Stimulated activated CD8-positive, alpha-beta memory T cell treated with anti-CD3 and anti-CD28 coated beads, Interleukin-4, amount 100 ng/mL, for 4 hours (primary cell): ENCODE results near the gene USP10.
"Not testable (repeated sequence)": the region's sequence is repeated elsewhere in the genome, so short reads cannot be mapped to it uniquely, and the experiment has no call there.

Experiments
- DNase-seq, 2 donors: peaks; one replicate each; pipeline ENCODE4 v3.0.0-alpha.2; 2020; ENCODE audit warnings: low read depth in 2 of 2, low spot score in 1 of 2

USP10 gene

DNA sequence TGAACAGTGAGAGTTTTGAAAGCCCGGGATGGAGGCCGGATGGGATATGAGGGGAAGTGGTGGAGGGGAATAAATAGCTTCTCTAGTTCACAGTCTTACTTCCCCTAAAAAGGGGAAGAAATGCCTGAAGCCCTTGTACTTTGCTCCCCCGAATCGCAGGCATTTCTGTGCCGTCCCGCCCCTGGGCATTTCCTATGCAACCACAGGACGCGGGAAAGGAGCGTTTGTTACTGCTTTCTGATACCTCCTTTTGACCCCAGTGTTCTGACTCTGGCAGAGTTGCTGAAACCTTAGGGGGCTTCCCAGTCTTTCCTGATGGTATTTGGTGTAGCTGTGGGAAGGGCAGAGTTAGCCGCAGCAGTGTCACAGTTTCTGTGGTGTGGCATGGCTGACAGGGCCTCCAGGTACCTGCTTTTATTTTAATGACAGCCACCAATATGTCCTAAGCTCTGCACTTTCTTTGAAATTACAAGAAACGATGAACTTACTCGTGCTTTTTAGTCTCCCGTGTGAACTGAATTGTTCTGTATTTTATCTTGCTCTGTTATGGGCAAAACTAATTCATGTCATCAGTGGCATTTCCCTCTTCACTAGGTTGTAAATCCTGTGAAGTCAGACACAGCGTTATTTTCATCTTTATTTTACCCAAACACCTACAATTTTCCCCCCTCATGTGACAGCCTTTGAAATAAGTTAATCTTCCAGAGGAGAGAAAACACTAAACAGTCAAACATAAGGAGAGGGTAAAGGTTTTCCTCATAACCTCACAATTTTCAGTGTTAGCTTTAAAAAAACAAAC lies 27.1 kb downstream of the USP10 start:
- DNase-seq, result no peak

GRCh38 chr16:84728853-84729424 lies 29.1 kb downstream of the USP10 start:
- no peak for DNase-seq

DNA sequence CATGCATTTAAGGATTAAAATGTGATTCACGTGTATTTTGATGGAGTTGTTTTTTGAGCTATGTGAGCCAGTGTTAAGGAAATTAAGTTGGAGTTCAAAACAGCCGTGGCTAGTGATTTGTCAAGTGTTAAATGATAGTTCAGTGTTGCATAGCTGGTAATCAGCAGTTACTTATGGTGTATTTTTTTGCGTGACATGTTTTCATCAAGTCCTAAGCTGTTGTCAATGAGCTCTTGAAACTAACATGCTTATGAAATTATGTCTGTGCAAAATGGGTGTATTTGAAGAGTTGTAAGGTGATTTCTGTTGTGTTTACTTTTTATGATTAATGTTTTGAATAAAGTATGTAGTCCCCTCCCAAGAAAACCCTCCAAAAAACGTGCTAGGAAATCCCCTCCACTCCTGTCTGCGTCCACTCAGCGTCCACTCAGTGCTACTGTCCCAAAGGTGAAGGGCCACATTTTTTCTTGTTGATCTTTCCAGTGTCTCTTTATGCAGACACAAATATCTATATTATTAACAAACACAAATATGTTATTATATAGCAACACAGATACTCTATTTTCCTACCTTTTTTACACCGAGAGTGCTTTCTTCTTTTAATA lies 30.0 kb downstream of the USP10 start:
- no peak for DNase-seq

DNA sequence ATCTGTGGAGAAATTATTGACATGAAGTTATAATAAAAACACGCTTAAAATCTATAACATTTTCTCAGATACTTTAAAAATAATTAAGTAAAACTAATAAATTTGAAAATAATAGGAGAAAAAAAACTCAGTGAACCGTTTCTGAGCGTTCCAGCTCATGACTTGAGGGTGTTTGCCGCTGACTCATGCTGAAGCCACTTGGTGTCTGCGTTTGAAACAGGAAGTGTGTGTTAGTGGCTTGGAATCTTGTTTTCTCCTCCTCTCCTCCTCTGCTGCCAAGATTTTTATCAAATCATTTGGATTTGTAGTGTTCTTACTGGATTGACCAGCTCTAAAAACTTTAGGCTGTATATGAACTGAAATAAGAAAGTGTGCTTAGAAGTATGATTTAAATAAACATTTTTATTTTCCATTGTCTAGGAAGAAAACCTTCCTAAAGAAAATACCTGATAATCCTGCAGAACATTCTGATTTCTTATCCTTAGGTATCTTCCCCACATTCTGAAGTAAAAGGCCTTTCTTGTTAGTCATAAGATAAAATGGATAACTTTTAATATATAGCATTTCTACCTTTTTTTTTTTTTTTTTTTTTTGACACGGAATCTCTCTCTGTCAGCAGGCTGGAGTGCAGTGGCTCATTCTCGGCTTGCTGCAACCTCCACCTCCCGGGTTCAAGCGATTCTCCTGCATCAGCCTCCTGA lies 30.8 kb downstream of the USP10 start:
- no peak for DNase-seq

DNA sequence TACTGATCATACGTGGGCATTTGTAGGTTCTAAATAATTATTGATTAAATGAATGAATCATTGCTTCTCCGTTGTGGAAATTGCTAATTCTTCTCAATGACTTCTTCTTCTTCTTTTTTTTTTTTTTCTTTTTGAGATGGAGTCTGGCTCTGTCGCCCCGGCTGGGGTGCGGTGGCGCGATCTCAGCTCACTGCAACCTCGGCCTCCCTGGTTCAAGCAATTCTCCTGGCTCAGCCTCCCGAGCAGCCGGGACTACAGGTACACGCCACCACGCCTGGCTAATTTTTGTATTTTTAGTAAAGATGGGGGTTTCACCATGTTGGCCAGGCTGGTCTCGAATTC lies 32.5 kb downstream of the USP10 start:
- not testable (repeated sequence) for DNase-seq

GRCh38 chr16:84732674-84733352 lies 33.0 kb downstream of the USP10 start:
- no peak for DNase-seq

DNA sequence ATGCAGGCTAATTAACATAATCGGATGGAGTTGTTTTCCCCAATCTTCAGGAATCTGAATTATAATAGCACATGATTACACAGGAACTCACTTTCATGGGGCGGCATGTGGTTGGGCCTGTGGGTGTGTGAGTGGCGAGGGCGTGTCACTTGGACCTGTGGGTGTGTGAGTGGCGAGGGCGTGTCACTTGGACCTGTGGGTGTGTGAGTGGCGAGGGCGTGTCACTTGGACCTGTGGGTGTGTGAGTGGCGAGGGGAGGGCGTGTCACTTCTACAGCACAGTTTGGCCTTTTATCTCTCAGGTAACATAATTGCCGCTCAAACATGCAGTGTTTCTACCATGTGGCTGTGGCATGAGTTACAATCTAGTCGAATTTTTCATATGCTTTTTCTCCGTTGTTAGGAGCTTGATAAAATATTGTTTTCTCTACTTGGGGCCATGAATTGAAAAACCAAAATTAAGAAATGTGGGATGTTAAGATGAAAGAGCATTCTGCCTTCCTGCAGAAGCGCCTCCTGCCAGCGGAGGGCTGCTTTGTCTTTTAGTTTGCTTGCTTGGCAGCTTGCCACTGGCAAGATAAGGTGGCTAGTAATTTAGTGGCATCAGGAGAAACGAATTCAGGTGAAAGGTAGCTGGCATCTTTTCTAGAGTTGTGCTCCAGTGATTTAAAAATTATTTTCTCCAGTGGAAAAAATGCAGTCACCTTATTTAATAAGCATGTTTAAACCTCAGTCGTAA lies 36.2 kb downstream of the USP10 start:
- DNase-seq, result peak in 1 of 2 donors; percentile 15

GRCh38 chr16:84737192-84738011 lies 37.6 kb downstream of the USP10 start:
- no peak for DNase-seq

GRCh38 chr16:84738255-84739038 lies 38.6 kb downstream of the USP10 start:
- DNase-seq, result peak; percentile 44 to 52

DNA sequence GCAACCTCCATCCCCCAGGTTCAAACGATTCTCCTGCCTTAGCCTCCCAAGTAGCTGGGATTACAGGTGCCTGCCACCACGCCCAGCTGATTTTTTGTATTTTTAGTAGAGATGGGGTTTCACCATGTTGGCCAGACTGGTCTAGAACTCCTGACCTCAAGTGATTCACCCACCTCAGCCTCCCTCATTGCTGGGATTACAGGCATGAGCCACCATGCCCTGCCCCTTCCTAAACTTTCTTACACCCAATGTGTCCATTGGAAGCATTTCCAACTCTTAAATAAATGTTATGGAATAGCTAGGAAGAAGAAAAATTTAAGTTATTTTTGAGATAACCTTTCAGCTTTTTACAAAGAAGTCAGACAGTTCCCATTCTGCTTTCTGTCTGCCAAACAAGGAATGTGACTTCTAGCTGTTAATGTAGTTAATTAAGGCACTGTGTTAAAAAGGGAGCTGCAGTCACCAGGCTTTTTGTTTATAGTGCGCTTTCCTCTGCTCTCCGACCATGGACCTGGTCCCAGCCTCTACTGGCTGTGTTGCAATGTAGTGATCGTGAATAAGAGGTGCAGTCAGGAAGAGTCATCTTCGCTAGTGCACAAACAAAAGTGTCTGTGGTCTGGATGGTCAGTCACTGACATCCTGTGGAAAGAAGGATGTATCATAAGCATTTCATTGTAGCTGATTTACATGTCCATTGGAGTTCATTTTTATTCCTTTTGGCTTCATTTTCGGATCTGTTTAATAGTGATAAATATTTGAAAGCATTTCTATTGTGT lies 39.7 kb downstream of the USP10 start:
- no peak for DNase-seq

- no peak for DNase-seq
Observed at GRCh38 chr16:84740596-84741116, 40.9 kb downstream of the USP10 start.

DNA sequence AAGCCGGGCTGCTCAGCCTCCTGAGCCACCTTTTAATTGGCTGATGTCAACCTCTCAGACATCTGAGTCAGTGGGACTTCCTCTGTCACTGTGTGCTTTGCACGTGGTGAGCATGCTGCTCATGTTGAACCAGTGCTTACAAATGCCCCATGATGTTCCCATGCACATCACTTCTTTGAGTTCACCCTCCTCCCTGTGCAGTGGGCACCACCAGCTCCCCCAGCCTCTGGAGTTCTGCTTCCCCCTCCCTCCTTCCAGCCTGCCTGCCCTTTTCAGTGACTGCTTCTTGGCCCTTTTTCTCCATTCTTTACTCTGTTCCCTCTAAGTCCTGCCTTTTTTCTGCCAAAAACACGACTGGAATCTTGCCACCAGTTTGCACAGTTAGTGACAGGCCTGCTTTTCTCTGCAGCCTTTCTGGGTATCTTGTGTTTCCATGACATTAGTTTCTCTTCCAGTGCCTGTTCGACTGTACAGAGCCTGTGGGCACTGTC lies 41.6 kb downstream of the USP10 start:
- no peak for DNase-seq

- no peak for DNase-seq
Observed at GRCh38 chr16:84742641-84743092, 42.9 kb downstream of the USP10 start.

DNA sequence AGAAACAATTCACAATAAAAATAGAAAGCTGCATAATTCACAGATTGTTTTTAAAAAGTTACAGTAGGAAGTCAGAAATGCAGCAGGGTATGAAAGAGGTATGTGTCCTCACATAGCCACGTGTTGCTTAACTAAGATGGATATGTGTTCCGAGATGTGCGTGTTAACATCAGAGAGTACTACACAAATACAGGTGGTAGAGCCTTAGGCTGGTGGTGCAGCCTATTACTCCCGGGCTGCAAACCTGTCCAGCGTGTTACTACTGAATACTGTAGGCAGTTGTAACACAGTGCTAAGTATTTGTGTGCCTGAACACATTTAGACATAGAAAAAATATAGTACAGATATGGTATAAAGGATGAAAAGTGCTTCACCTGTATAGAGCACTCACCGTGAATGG lies 46.4 kb downstream of the USP10 start:
- DNase-seq, result no peak

DNA sequence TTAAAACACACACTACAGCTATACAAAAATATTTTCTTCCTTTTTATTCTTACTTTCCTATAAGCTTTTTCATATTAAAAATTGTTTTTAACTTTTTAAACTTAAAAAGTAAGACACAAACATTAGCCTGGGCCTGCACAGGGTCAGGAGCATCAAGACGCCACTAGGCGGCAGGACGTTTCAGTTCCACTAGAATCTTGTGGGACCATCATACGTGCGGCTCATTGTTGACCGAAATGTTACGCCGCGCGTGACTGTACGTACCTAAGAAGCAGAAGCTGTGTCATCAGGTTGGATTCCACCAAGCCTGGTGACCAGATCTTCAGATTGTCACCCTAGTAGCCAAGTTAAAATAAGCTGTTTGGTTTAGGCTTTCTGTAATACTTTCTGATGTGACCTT lies 47.1 kb downstream of the USP10 start:
- no peak for DNase-seq

DNA sequence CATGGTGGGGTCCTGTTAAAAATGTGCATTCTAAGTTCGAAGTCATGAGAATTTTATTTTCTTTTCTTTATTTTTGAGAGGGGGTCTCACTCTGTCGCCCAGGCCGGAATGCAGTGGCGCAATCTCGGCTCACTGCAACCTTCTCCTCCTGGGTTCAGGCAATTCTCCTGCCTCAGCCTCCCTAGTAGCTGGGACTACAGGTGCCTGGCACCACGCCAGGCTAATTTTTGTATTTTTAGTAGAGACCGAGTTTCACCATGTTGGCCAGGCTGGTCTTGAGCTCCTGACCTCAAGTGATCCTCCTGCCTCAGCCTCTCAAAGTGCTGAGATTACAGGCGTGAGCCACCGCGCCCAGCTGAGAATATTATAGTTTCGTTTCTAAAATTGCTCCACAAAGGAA lies 48.4 kb downstream of the USP10 start:
- DNase-seq, result not testable (repeated sequence)

- DNase-seq, result no peak
Observed at GRCh38 chr16:84749072-84749471, 49.3 kb downstream of the USP10 start.

DNA sequence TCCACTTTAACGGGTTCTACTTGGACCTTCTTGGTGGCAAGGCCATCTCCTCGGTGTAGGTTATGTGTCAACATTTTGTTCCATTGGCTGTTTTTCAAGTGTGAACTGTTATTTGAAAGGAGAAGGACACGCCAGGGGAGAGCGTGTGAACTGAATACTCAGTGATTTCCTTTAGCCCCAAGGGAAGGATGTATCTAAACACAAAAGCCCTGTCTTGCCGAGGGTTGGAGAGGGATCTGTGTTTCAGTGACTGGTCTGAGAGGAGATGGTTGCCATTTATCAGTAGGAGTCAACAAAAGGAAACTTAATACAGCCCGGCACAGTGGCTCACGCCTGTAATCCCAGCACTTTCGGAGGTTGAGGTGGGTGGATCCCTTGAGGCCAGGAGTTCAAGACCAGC lies 50.0 kb downstream of the USP10 start:
- no peak for DNase-seq
